Mucosa of descending colon (tissue), 3 donors: ENCODE results near the gene UQCR11. TPM values are rescaled to one million over a fixed set of nuclear protein-coding genes. Genes with fewer than 3 reads are reported as not detected.

Experiments used
- ATAC-seq: fragments of 200-7000 bp; cut with Tn5 transposase; one replicate; pipeline ENCODE4 v1.9.1; 2020; ENCODE audit warnings: mild to moderate bottlenecking, moderate library complexity
- DNase-seq, 3 donors: peaks; one replicate each; pipeline ENCODE4 v3.0.0-alpha.2; 2020
- H3K36me3 ChIP-seq: fragments of 200-600 bp; one replicate; pipeline ENCODE4 v1.8.0; 2021; ENCODE audit warnings: low read depth, mild to moderate bottlenecking
- H3K4me1 ChIP-seq: fragments of 200-600 bp; one replicate; pipeline ENCODE4 v1.8.0; 2021; ENCODE audit warnings: low read depth, mild to moderate bottlenecking
- H3K4me3 ChIP-seq: fragments of 200-600 bp; one replicate; pipeline ENCODE4 v1.8.0; 2021; ENCODE audit warnings: mild to moderate bottlenecking
- H3K9me3 ChIP-seq: fragments of 200-600 bp; one replicate; pipeline ENCODE4 v1.8.0; 2021; ENCODE audit warnings: mild to moderate bottlenecking
- intact Hi-C, 2 donors: fragments of 100-400 bp; cut with DNase I in 1 of 2; cut with micrococcal nuclease in 1 of 2; formaldehyde crosslinking; loops; one replicate each; pipeline versions ENCODE4 v1.11.0 to v1.11.1; 2022; cut with DNase I, micrococcal nuclease
- total RNA-seq, 3 donors: library from RNA; stranded (reverse); fragmentation: NEBNext Ultra II Directional in 2 of 3; extraction: Animal tissue kit (Norgen Biotek cat#: 25700) in 2 of 3; gene quantifications; one replicate each; pipeline versions ENCODE4 v1.2.1 to v1.2.4, GENCODE V29; 2021 to 2023
- TF ChIP-seq, protein P1 (sequence below): fragments of 200-600 bp; IDR thresholded peaks from one replicate; pipeline ENCODE4 v1.8.0; 2022; ENCODE audit warnings: antibody characterized with exemption, mild to moderate bottlenecking
- donor health status: DM: no; HTN: no; CAD: no; lungs with moderate emphysema.
- donor health status: DM: no; HTN: no; CAD: no.
- donor health status: DM: no; HTN: yes; CAD: no.

UQCR11 gene
- total RNA-seq, 3 donors from 2014 or later: 265 to 301 (median 272) TPM

DNA sequence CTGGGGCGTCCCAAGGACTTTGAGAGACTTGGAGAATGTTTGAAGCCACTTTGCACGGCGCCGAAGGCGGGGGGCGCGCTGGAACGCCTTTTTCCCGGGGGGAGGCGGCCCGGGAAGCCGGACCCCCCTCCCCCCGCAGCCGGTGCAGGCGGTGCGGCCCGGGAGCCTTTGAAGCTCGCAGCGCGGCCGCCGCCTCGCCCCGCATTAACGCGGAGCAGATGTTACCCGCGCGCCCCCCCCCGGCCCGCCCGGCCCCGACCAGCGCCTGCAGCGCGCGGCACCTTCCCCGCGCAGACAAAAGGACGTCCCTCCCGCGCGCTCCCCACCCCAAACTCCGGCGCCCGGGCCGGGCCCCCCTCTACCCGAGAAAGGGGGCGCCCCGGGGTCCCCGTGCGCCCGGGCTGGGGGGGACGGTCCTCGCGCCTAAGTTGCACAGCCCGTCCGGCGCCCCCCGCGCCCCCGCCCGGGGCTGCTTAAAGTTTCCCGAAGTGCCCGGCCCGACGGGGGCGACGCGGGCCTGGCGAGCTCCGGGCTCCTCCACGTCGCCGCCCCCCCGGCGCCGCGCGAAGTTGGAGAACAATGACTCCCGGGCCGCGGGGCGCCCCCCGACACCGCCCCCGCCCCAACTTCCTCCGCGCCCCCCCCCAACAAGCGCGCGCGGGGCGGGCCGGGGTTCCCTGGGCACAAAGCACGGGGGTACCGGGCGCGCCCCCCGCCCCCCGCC, 46.5 kb upstream of the UQCR11 start:
- TF ChIP-seq, protein P1, sequence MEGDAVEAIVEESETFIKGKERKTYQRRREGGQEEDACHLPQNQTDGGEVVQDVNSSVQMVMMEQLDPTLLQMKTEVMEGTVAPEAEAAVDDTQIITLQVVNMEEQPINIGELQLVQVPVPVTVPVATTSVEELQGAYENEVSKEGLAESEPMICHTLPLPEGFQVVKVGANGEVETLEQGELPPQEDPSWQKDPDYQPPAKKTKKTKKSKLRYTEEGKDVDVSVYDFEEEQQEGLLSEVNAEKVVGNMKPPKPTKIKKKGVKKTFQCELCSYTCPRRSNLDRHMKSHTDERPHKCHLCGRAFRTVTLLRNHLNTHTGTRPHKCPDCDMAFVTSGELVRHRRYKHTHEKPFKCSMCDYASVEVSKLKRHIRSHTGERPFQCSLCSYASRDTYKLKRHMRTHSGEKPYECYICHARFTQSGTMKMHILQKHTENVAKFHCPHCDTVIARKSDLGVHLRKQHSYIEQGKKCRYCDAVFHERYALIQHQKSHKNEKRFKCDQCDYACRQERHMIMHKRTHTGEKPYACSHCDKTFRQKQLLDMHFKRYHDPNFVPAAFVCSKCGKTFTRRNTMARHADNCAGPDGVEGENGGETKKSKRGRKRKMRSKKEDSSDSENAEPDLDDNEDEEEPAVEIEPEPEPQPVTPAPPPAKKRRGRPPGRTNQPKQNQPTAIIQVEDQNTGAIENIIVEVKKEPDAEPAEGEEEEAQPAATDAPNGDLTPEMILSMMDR: no peak
- intact Hi-C loops: no loop called here
- Histone ChIP-seq H3K4me1 (no peaks in the 10 kb centered on the region), H3K36me3 (no peaks in the 10 kb centered on the region), H3K9me3 (no peaks in the 10 kb centered on the region), H3K4me3 (peak overlapping the region; percentile 68)
- peak; percentile 21 for ATAC-seq
- peak; percentile 60 to 77 (median 74) for DNase-seq

DNA sequence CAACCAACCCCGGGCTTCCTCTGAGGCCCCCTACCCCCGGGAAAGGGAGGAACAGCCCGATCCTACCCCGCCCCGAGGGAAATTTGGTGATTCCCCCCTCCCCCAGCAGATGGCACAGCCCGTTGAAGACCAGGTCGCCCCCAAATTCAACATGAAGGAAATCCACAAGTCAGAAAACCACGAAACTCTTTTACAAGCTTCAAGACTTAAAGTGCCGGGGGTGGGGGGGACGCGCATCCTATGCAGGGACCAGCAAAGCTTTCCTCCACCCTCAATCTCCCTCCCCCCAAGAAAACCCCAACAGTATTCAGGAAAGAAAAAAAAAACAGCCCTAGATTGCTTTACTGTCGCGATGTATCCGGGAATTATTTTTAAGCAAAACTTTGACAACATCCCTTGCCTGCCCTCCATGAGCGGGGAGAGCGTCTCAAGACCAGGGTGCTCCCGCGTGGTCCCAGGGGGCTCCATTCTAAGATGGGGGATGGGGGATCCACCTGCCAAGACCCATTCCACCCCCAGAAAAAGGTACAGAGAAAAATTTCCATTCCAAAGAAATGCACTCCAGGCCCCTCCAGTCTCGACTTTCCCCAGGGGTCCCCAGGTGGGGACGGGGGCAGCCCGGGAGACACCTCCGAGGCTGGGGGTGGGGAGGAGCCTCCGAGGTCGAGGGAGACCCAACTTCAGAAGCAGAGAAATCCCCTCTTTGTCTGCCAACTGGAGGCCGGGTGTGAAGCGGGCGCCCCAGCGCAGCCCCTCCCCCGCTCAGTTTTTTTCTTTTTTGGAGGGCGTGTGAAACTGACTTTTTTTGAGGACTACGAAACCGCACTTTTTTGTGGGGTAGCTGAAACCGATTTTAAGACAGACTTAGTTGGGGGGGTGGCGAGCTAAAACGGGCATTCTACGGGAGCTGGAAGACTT, 45.6 kb upstream of the UQCR11 start:
- DNase-seq (peak; percentile 57 to 71 (median 61)), ATAC-seq (no peak)
- Histone ChIP-seq H3K4me1 (no peaks in the 10 kb centered on the region), H3K36me3 (no peaks in the 10 kb centered on the region), H3K4me3 (peak overlapping the region; percentile 68), H3K9me3 (no peaks in the 10 kb centered on the region)
- TF ChIP-seq, protein P1: no peak
- intact Hi-C loops: no loop called here

DNA sequence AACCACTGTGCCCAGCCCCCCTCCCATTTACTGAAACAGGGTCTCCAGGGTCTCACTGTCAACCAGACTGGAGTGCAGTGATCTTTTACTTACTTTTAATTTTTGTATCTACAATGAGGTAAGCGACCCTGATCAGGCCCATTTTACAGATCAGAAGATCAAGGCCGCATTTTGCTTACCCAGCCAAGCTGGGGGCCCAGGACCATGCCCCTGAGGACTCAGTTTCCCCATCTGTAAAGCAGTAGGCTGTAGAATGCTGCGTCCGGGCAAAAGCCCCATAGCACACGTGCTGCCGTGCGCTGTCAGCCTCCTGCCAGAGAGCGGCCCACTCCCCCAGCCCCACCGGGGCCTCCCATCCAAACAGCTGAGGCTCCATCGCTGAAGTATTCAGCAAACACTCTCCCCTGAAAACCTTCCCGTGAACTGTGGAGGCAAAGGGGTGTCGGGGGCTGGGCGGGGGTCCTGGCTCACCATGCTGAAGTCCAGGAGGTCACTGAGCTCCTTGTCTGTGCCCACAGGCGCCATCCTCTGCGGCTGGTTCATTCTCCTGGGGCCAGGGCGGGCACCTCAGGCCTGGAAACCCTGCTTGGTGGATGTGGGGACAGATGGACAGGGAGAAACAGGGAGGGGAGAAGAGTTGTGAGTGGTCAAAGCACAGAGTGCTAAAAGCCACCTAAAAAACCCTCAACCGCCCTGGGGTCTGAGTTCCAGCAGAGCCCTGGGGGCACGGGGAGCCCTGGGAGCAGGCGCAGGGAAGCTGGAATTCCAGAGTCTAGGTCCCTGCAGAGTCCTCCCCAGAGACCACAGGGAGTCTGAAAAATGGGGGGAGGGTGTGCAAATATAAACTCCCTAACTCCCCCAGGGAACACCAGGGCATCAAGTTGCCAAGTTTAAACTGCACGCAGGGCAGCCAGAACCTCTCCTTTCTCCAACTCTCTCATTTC, 44.7 kb upstream of the UQCR11 start:
- no peaks in the 10 kb centered on the region for H3K36me3 ChIP-seq
- no peaks in the 10 kb centered on the region for H3K9me3 ChIP-seq
- intact Hi-C loops: no loop called here
- no peak overlapping the region for H3K4me3 ChIP-seq
- TF ChIP-seq, protein P1: no peak
- DNase-seq (peak in 2 of 3 donors; percentile 29 to 59), ATAC-seq (no peak)
- H3K4me1 ChIP-seq: no peaks in the 10 kb centered on the region

DNA sequence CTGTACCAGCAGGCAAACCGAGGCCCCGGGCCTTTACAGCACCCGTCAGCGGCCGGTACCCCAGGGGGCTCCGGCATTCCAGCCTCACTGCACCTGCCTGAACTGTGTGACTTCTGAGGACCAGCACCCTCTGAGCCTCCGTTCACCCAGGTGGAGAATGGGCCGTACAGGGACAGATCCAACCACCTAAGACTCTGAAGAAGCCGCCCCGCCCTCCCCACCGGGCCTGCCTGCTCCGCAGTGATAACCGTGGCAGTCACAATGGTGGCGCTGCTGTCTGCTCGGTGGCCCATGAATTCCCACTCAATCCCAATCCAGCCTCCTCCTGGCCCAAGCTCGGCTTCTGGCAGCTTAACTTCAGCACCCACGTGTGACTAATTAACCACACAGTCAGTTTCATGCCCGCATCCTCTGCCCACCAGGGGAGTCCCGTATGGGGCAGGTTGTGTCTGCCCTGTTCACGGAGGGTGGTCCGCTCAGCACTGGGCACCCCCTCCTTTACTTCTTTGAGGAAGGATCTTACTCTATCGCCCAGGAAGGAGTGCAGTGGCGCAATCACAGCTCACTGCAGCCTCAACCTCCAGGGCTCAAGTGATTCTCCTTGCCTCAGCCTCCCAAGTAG, 43.8 kb upstream of the UQCR11 start:
- peak in 2 of 3 donors; percentile 28 to 63 for DNase-seq
- intact Hi-C loops: no loop called here
- TF ChIP-seq, protein P1: no peak
- Histone ChIP-seq H3K4me3 (no peak overlapping the region), H3K4me1 (no peaks in the 10 kb centered on the region), H3K9me3 (no peaks in the 10 kb centered on the region), H3K36me3 (no peaks in the 10 kb centered on the region)
- ATAC-seq: no peak

DNA sequence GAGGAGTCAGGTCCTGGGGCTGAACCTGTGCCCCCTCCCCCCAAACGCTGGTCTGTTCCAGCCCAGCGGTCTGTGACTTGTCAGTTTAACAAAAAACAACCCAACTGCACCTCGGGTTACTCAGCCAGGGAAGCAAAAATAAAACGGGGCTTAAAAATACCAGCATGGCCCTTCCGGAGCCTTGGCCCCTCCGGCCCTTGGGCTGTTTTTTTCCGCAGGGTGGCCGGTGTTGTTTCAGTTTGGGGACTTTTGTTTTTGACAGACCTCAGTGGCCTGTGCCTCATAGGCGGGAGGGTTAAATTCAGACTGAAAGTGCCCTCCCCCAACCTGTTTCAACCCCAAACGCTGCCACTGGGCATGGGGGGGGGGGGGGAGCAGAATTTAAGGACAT, 43.2 kb upstream of the UQCR11 start:
- ATAC-seq (no peak), DNase-seq (no peak)
- no peaks in the 10 kb centered on the region for H3K4me1 ChIP-seq
- TF ChIP-seq, protein P1: no peak
- H3K36me3 ChIP-seq: no peaks in the 10 kb centered on the region
- no peaks in the 10 kb centered on the region for H3K9me3 ChIP-seq
- intact Hi-C loops: no loop called here
- no peak overlapping the region for H3K4me3 ChIP-seq
